HK-2 (cell line): Measurements from ENCODE around the gene LCE3A.
"Not testable (repeated sequence)": the region's sequence is repeated elsewhere in the genome, so short reads cannot be mapped to it uniquely, and the experiment has no call there.

Experiments used
- DNase-seq: peaks from one replicate; pipeline ENCODE4 v3.0.0-alpha.2; 2018; ENCODE audit not compliant: unreplicated experiment

LCE3A gene

GRCh38 chr1:152622803-152623202, at the start of gene LCE3A:
Gene LCE3A (minus strand): TSS chr1:152623103. CDS start chr1:152623103, 0 bp downstream.
- no peak for DNase-seq

GRCh38 chr1:152667648-152668047, 44.7 kb upstream of the LCE3A start:
- no peak for DNase-seq

GRCh38 chr1:152666171-152666570, 43.3 kb upstream of the LCE3A start:
- DNase-seq = not testable (repeated sequence)

GRCh38 chr1:152663098-152663497, 40.2 kb upstream of the LCE3A start, which contains the start of gene LCE2D:
Gene LCE2D (plus strand): TSS chr1:152663380. CDS start chr1:152664106, 726 bp downstream.
- no peak for DNase-seq

- no peak for DNase-seq
These were observed 35.7 kb upstream of the LCE3A start for GRCh38 chr1:152658649-152659048.

- DNase-seq = no peak
These were observed 34.8 kb upstream of the LCE3A start for GRCh38 chr1:152657677-152658076.

- no peak for DNase-seq
These were observed 33.6 kb upstream of the LCE3A start for GRCh38 chr1:152656459-152656858.

- peak; percentile 52 for DNase-seq
These were observed 31.2 kb upstream of the LCE3A start for GRCh38 chr1:152654110-152654509.

- no peak for DNase-seq
These were observed 23.8 kb upstream of the LCE3A start for GRCh38 chr1:152646656-152647055.

- no peak for DNase-seq
These were observed 22.2 kb upstream of the LCE3A start for GRCh38 chr1:152645146-152645545.

GRCh38 chr1:152643945-152644344, 21.0 kb upstream of the LCE3A start:
- DNase-seq = no peak

- no peak for DNase-seq
These were observed 17.4 kb upstream of the LCE3A start for GRCh38 chr1:152640351-152640750.

- no peak for DNase-seq
These were observed 7.7 kb upstream of the LCE3A start for GRCh38 chr1:152630596-152630995.

GRCh38 chr1:152626744-152627143, 3.8 kb upstream of the LCE3A start:
- DNase-seq = no peak

GRCh38 chr1:152623203-152623844, 421 bp upstream of the LCE3A start:
- DNase-seq = no peak

- no peak for DNase-seq
These were observed 910 bp downstream of the LCE3A start for GRCh38 chr1:152621993-152622392.

- no peak for DNase-seq
These were observed 9.4 kb downstream of the LCE3A start, which contains the start of gene LCE3B for GRCh38 chr1:152613511-152613910. Gene LCE3B (plus strand): TSS chr1:152613811. CDS start chr1:152613811, 0 bp downstream.

- DNase-seq = no peak
These were observed 23.0 kb downstream of the LCE3A start, which contains the start of gene LCE3C for GRCh38 chr1:152599934-152600333. Gene LCE3C (plus strand): TSS chr1:152600234. CDS start chr1:152600732, 498 bp downstream.

GRCh38 chr1:152596986-152597385, 25.9 kb downstream of the LCE3A start:
- DNase-seq = no peak

GRCh38 chr1:152585586-152585985, 37.3 kb downstream of the LCE3A start:
- DNase-seq = no peak

- no peak for DNase-seq
These were observed 40.3 kb downstream of the LCE3A start for GRCh38 chr1:152582647-152583046.

GRCh38 chr1:152580433-152580832, 42.5 kb downstream of the LCE3A start, which contains the start of gene LCE3D:
Gene LCE3D (minus strand): TSS chr1:152580516. CDS start chr1:152579936, 580 bp downstream.
- no peak for DNase-seq

- not testable (repeated sequence) for DNase-seq
These were observed 43.4 kb downstream of the LCE3A start for GRCh38 chr1:152579526-152579925.

- no peak for DNase-seq
These were observed 45.7 kb downstream of the LCE3A start for GRCh38 chr1:152577168-152577567.
